ENCODE data around the gene EPHA10.

GRCh38 chr1:37813529-37814145 is 48.7 kb upstream of the EPHA10 start:
- no peak for TF ChIP-seq EZH2 (IDR thresholded peaks at IDR 0.05; ENCODE audit: low read depth)
- TF ChIP-seq, protein P1, sequence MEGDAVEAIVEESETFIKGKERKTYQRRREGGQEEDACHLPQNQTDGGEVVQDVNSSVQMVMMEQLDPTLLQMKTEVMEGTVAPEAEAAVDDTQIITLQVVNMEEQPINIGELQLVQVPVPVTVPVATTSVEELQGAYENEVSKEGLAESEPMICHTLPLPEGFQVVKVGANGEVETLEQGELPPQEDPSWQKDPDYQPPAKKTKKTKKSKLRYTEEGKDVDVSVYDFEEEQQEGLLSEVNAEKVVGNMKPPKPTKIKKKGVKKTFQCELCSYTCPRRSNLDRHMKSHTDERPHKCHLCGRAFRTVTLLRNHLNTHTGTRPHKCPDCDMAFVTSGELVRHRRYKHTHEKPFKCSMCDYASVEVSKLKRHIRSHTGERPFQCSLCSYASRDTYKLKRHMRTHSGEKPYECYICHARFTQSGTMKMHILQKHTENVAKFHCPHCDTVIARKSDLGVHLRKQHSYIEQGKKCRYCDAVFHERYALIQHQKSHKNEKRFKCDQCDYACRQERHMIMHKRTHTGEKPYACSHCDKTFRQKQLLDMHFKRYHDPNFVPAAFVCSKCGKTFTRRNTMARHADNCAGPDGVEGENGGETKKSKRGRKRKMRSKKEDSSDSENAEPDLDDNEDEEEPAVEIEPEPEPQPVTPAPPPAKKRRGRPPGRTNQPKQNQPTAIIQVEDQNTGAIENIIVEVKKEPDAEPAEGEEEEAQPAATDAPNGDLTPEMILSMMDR (conservative IDR thresholded peaks at IDR 0.05): no peak
